ENCODE results near the gene FERD3L. TPM values are rescaled to one million over a fixed set of nuclear protein-coding genes. Genes with fewer than 3 reads are reported as not detected.

The FERD3L gene
- total RNA-seq, 2 donors from 2014 or later, result not detected

GRCh38 chr7:19117091-19117869 is 27.9 kb downstream of the FERD3L start, which contains the start of gene TWIST1:
TSS of gene TWIST1 (minus strand) at chr7:19117636. CDS start at chr7:19117321, 315 bp downstream.
- no peaks in the 10 kb centered on the region for H3K36me3 ChIP-seq
- peak; percentile 9 for TF ChIP-seq CTCF (IDR thresholded peaks at IDR 0.05)
- no peaks in the 10 kb centered on the region for H3K27me3 ChIP-seq (replicated peaks; ENCODE audit: insufficient read depth)
- H3K4me1 ChIP-seq (ENCODE audit: control insufficient read depth in 1 of 2, low read depth in 2 of 2), result peaks cover 11 to 27% of the 10 kb centered on the region in 2 donors
- H3K4me3 ChIP-seq, result peak within 1 kb of the TSS; percentile 92
- DNase-seq (ENCODE audit: low spot score) (no peak), ATAC-seq (ENCODE audit: insufficient number of reproducible peaks, low FRiP score, low read depth) (peak; percentile 75)
- peak within 1 kb of the TSS; percentile 82 to 91 for H3K27ac ChIP-seq
- H3K9me3 ChIP-seq, result no peaks in the 10 kb centered on the region

- Histone ChIP-seq H3K4me1 (ENCODE audit: control insufficient read depth in 1 of 2, low read depth in 2 of 2) (peaks cover 14 to 34% of the 10 kb centered on the region in 2 donors), H3K4me3 (peak overlapping the region; percentile 92), H3K9me3 (no peaks in the 10 kb centered on the region), H3K27ac (peak overlapping the region; percentile 78 to 91), H3K27me3 (replicated peaks; ENCODE audit: insufficient read depth) (no peaks in the 10 kb centered on the region), H3K36me3 (no peaks in the 10 kb centered on the region)
- no peak for DNase-seq (ENCODE audit: low spot score)
- no peak for ATAC-seq (ENCODE audit: insufficient number of reproducible peaks, low FRiP score, low read depth)
- TF ChIP-seq CTCF (IDR thresholded peaks at IDR 0.05), result no peak
Observed at GRCh38 chr7:19116121-19117090, 28.8 kb downstream of the FERD3L start.

GRCh38 chr7:19114551-19114855 is 30.7 kb downstream of the FERD3L start:
- no peak for TF ChIP-seq CTCF (IDR thresholded peaks at IDR 0.05)
- ATAC-seq (ENCODE audit: insufficient number of reproducible peaks, low FRiP score, low read depth) (no peak), DNase-seq (ENCODE audit: low spot score) (no peak)
- Histone ChIP-seq H3K9me3 (no peaks in the 10 kb centered on the region), H3K27me3 (replicated peaks; ENCODE audit: insufficient read depth) (no peaks in the 10 kb centered on the region), H3K4me1 (ENCODE audit: control insufficient read depth in 1 of 2, low read depth in 2 of 2) (peaks cover 14 to 32% of the 10 kb centered on the region in 2 donors), H3K4me3 (peak overlapping the region; percentile 92), H3K36me3 (no peaks in the 10 kb centered on the region), H3K27ac (no peak overlapping the region)

GRCh38 chr7:19113855-19114550 is 31.2 kb downstream of the FERD3L start:
- no peaks in the 10 kb centered on the region for H3K9me3 ChIP-seq
- H3K27ac ChIP-seq, result no peak overlapping the region
- TF ChIP-seq CTCF (IDR thresholded peaks at IDR 0.05), result no peak
- ATAC-seq (ENCODE audit: insufficient number of reproducible peaks, low FRiP score, low read depth) (no peak), DNase-seq (ENCODE audit: low spot score) (no peak)
- H3K4me1 ChIP-seq (ENCODE audit: control insufficient read depth in 1 of 2, low read depth in 2 of 2), result peaks cover 14 to 32% of the 10 kb centered on the region in 2 donors
- H3K4me3 ChIP-seq, result peak overlapping the region; percentile 92
- H3K36me3 ChIP-seq, result no peaks in the 10 kb centered on the region
- no peaks in the 10 kb centered on the region for H3K27me3 ChIP-seq (replicated peaks; ENCODE audit: insufficient read depth)
